Measurements from ENCODE around the gene ABHD17B.

- TF ChIP-seq, protein P1, sequence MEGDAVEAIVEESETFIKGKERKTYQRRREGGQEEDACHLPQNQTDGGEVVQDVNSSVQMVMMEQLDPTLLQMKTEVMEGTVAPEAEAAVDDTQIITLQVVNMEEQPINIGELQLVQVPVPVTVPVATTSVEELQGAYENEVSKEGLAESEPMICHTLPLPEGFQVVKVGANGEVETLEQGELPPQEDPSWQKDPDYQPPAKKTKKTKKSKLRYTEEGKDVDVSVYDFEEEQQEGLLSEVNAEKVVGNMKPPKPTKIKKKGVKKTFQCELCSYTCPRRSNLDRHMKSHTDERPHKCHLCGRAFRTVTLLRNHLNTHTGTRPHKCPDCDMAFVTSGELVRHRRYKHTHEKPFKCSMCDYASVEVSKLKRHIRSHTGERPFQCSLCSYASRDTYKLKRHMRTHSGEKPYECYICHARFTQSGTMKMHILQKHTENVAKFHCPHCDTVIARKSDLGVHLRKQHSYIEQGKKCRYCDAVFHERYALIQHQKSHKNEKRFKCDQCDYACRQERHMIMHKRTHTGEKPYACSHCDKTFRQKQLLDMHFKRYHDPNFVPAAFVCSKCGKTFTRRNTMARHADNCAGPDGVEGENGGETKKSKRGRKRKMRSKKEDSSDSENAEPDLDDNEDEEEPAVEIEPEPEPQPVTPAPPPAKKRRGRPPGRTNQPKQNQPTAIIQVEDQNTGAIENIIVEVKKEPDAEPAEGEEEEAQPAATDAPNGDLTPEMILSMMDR (IDR thresholded peaks at IDR 0.05 in 2 of 3, conservative IDR thresholded peaks at IDR 0.05 in 1 of 3; ENCODE audit: control insufficient read depth in 2 of 3, extremely low read depth in 1 of 3, insufficient read depth in 1 of 3, low read depth in 3 of 3, low read length in 3 of 3): no peak
- TF ChIP-seq FOS (IDR thresholded peaks at IDR 0.05; ENCODE audit: borderline replicate concordance, extremely low read depth, insufficient read length): no peak
- TF ChIP-seq POLR2AphosphoS5 (IDR thresholded peaks at IDR 0.05; ENCODE audit: low read length): no peak
- no peak for TF ChIP-seq SREBF2 (IDR thresholded peaks at IDR 0.05; ENCODE audit: low read length)
- TF ChIP-seq MTA3 (IDR thresholded peaks at IDR 0.05; ENCODE audit: borderline replicate concordance, low read length): no peak
- no peak for TF ChIP-seq STAT3 (IDR thresholded peaks at IDR 0.05; ENCODE audit: low read depth, low read length)
- TF ChIP-seq POU2F2 (IDR thresholded peaks at IDR 0.05; ENCODE audit: borderline replicate concordance, low read depth, low read length): no peak
- TF ChIP-seq CHD1 (IDR thresholded peaks at IDR 0.05; ENCODE audit: low read depth, low read length): no peak
- TF ChIP-seq MXI1 (IDR thresholded peaks at IDR 0.05; ENCODE audit: low read depth, low read length): no peak
Measured at GRCh38 chr9:71816916-71817451, 94.0 kb downstream of the ABHD17B start.
